CD8-positive, alpha-beta memory T cell (primary cell): ENCODE measurements around the gene SGMS2. TPM values are rescaled to one million over a fixed set of nuclear protein-coding genes. Genes with fewer than 3 reads are reported as not detected.

Experiments used
- CTCF ChIA-PET: fragments of 350-600 bp; sonication (Branson Sonifier 250); formaldehyde crosslinking; loops from one replicate; lab custom pipeline; 2021; ENCODE audit warnings: antibody characterized with exemption; lab: Charles Lee
- POLR2A ChIA-PET: fragments of 350-600 bp; sonication (Branson Sonifier 250); formaldehyde crosslinking; loops from one replicate; lab custom pipeline; 2021; ENCODE audit warnings: antibody characterized with exemption; lab: Charles Lee
- DNase-seq, 5 donors: peaks; one replicate each; pipeline versions ENCODE4 v3.0.0 to v3.0.0-alpha.2; 2020 to 2022; ENCODE audit warnings: mixed read lengths in 1 of 5
- H3K27ac ChIP-seq: one replicate; pipeline ENCODE4 v1.7.0; 2013; ENCODE audit warnings: low read depth, mild to moderate bottlenecking, low read length, moderate library complexity
- H3K27me3 ChIP-seq: 2 replicates; pipeline ENCODE4 v1.7.0; 2013; ENCODE audit warnings: low read length, mild to moderate bottlenecking; ENCODE audit not compliant: insufficient read depth, poor library complexity, severe bottlenecking
- H3K36me3 ChIP-seq: 2 replicates; pipeline ENCODE4 v1.7.0; 2013; ENCODE audit warnings: mild to moderate bottlenecking, low read length, moderate library complexity; ENCODE audit not compliant: insufficient read depth
- H3K4me1 ChIP-seq: 2 replicates; pipeline ENCODE4 v1.7.0; 2013; ENCODE audit warnings: mild to moderate bottlenecking, low read length, moderate library complexity; ENCODE audit not compliant: insufficient read depth
- H3K4me3 ChIP-seq: 2 replicates; pipeline ENCODE4 v1.7.0; 2013; ENCODE audit warnings: mild to moderate bottlenecking, low read length
- H3K9me3 ChIP-seq: 2 replicates; pipeline ENCODE4 v1.7.0; 2013; ENCODE audit warnings: mild to moderate bottlenecking, low read length
- H3K27ac Mint-ChIP-seq, 8 donors: one replicate each; pipeline ENCODE4 v1.8.0; 2020 to 2021; ENCODE audit warnings: mixed read lengths in 8 of 8, mild to moderate bottlenecking in 6 of 8, inconsistent platforms in 3 of 8, moderate library complexity in 3 of 8
- H3K27me3 Mint-ChIP-seq, 2 donors: one replicate each; pipeline ENCODE4 v1.8.0; 2020 to 2021; ENCODE audit warnings: mixed read lengths in 2 of 2, mild to moderate bottlenecking in 1 of 2, moderate library complexity in 1 of 2
- H3K36me3 Mint-ChIP-seq, 3 donors: one replicate each; pipeline ENCODE4 v1.8.0; 2020 to 2021; ENCODE audit warnings: mixed read lengths in 3 of 3, inconsistent platforms in 1 of 3, mild to moderate bottlenecking in 1 of 3
- H3K4me1 Mint-ChIP-seq, 3 donors: one replicate each; pipeline ENCODE4 v1.8.0; 2020 to 2021; ENCODE audit warnings: mixed read lengths in 3 of 3, inconsistent platforms in 1 of 3, mild to moderate bottlenecking in 1 of 3
- H3K4me3 Mint-ChIP-seq, 7 donors: one replicate each; pipeline ENCODE4 v1.8.0; 2020 to 2021; ENCODE audit warnings: mixed read lengths in 7 of 7, mild to moderate bottlenecking in 6 of 7, moderate library complexity in 4 of 7, inconsistent platforms in 2 of 7
- H3K9me3 Mint-ChIP-seq, 5 donors: one replicate each; pipeline ENCODE4 v1.8.0; 2020 to 2022; ENCODE audit warnings: mixed read lengths in 5 of 5, mild to moderate bottlenecking in 3 of 5, moderate library complexity in 2 of 5, inconsistent platforms in 1 of 5
- polyA plus RNA-seq: library from polyadenylated mRNA; unstranded; fragments of 300-500 nt; fragmentation: Illumina TruSeq; gene quantifications from one replicate; pipeline ENCODE4 v1.2.3, GENCODE V29; 2021
- total RNA-seq, 2 experiments: library from RNA; stranded (reverse); gene quantifications; one replicate each; pipeline ENCODE4 v1.2.3, GENCODE V29; 2021

The SGMS2 gene
- total and polyA plus RNA-seq, 3 experiments from 2014 or later = 0.35 to 0.61 TPM; not detected in 1

- Histone ChIP-seq H3K4me3 (peak within 1 kb of the TSS; percentile 81), H3K9me3 (no peaks in the 10 kb centered on the region), H3K27ac (peak within 1 kb of the TSS; percentile 45), H3K27me3 (no peaks in the 10 kb centered on the region), H3K4me1 (peaks cover 10% of the 10 kb centered on the region), H3K36me3 (no peaks in the 10 kb centered on the region)
- Mint-ChIP-seq H3K27ac (peak within 1 kb of the TSS; percentile 1 to 95 (median 91)), H3K4me1 (peaks cover 22 to 38% (median 38%) of the 10 kb centered on the region in 3 donors), H3K4me3 (peak within 1 kb of the TSS; percentile 88 to 94 (median 92)), H3K27me3 (peaks cover 0 to 1% of the 10 kb centered on the region in 2 donors), H3K36me3 (peaks cover 0 to 7% (median 2%) of the 10 kb centered on the region in 3 donors), H3K9me3 (no peaks in the 10 kb centered on the region)
- peak; percentile 76 to 85 (median 80) for DNase-seq
- CTCF ChIA-PET = interaction anchor here (1.0 to 1.7 kb wide), 3 partner anchors 10 to 88 kb away, joined by 3 to 6 read pairs (median 5); no protein-coding TSS in a partner anchor
- POLR2A ChIA-PET = interaction anchor here (0.5 to 1.0 kb wide), 2 partner anchors 50 to 210 kb away, joined by 5 read pairs; no protein-coding TSS in a partner anchor
These were observed 106.4 kb downstream of the SGMS2 start, which contains the start of gene CYP2U1 for GRCh38 chr4:107930821-107931774. CYP2U1 (plus strand) TSS chr4:107931549; CDS start chr4:107931644, 95 bp downstream.

GRCh38 chr4:107931775-107932321, 107.1 kb downstream of the SGMS2 start:
- peak overlapping the region in 7 of 8 donors; percentile 48 to 95 (median 77) for H3K27ac Mint-ChIP-seq
- H3K9me3 Mint-ChIP-seq = no peaks in the 10 kb centered on the region
- peak in 2 of 5 donors; percentile 7 to 57 for DNase-seq
- POLR2A ChIA-PET = interaction anchor here (1.0 kb wide), 1 partner anchor 211 kb away, joined by 5 read pairs; no protein-coding TSS in a partner anchor
- H3K9me3 ChIP-seq = no peaks in the 10 kb centered on the region
- H3K27ac ChIP-seq = peak overlapping the region; percentile 45
- no peaks in the 10 kb centered on the region for H3K36me3 ChIP-seq
- H3K4me3 ChIP-seq = peak overlapping the region; percentile 81
- peak overlapping the region; percentile 79 to 94 (median 87) for H3K4me3 Mint-ChIP-seq
- H3K27me3 Mint-ChIP-seq = peaks cover 0 to 1% of the 10 kb centered on the region in 2 donors
- CTCF ChIA-PET = interaction anchor here (1.0 to 1.7 kb wide), 3 partner anchors 9 to 87 kb away, joined by 3 to 6 read pairs (median 5); no protein-coding TSS in a partner anchor
- H3K4me1 Mint-ChIP-seq = peaks cover 22 to 40% (median 39%) of the 10 kb centered on the region in 3 donors
- H3K4me1 ChIP-seq = peaks cover 10% of the 10 kb centered on the region
- no peaks in the 10 kb centered on the region for H3K27me3 ChIP-seq
- H3K36me3 Mint-ChIP-seq = peaks cover 0 to 8% (median 3%) of the 10 kb centered on the region in 3 donors

- Histone ChIP-seq H3K4me1 (peaks cover 10% of the 10 kb centered on the region), H3K36me3 (no peaks in the 10 kb centered on the region), H3K9me3 (no peaks in the 10 kb centered on the region), H3K27ac (no peak overlapping the region), H3K4me3 (no peak overlapping the region), H3K27me3 (no peaks in the 10 kb centered on the region)
- H3K4me1 Mint-ChIP-seq = peaks cover 24 to 43% (median 43%) of the 10 kb centered on the region in 3 donors
- no peak overlapping the region for H3K27ac Mint-ChIP-seq
- ChIA-PET POLR2A (no interaction called here), CTCF (no interaction called here)
- H3K27me3 Mint-ChIP-seq = peaks cover 0 to 1% of the 10 kb centered on the region in 2 donors
- no peaks in the 10 kb centered on the region for H3K9me3 Mint-ChIP-seq
- peaks cover 3 to 14% (median 5%) of the 10 kb centered on the region in 3 donors for H3K36me3 Mint-ChIP-seq
- H3K4me3 Mint-ChIP-seq = no peak overlapping the region
- DNase-seq = no peak
These were observed 110.5 kb downstream of the SGMS2 start for GRCh38 chr4:107935246-107935645.

GRCh38 chr4:107937040-107937439, 112.3 kb downstream of the SGMS2 start:
- no peaks in the 10 kb centered on the region for H3K27me3 ChIP-seq
- no peaks in the 10 kb centered on the region for H3K9me3 Mint-ChIP-seq

GRCh38 chr4:107939307-107939706, 114.6 kb downstream of the SGMS2 start:
- Mint-ChIP-seq H3K9me3 (no peaks in the 10 kb centered on the region), H3K27ac (peak overlapping the region in 1 of 8 donors; percentile 25), H3K4me3 (no peak overlapping the region), H3K36me3 (peaks cover 3 to 10% (median 5%) of the 10 kb centered on the region in 3 donors), H3K27me3 (no peaks in the 10 kb centered on the region), H3K4me1 (peaks cover 6 to 11% (median 10%) of the 10 kb centered on the region in 3 donors)
- Histone ChIP-seq H3K9me3 (no peaks in the 10 kb centered on the region), H3K27ac (no peak overlapping the region), H3K4me1 (no peaks in the 10 kb centered on the region), H3K4me3 (no peak overlapping the region), H3K36me3 (no peaks in the 10 kb centered on the region), H3K27me3 (no peaks in the 10 kb centered on the region)
- POLR2A ChIA-PET = no interaction called here
- no peak for DNase-seq
- CTCF ChIA-PET = no interaction called here

More at GRCh38 chr4:107937040-107937439, 112.3 kb downstream of the SGMS2 start:
- Mint-ChIP-seq H3K4me3 (no peak overlapping the region), H3K27ac (no peak overlapping the region), H3K36me3 (peaks cover 3 to 10% (median 5%) of the 10 kb centered on the region in 3 donors), H3K4me1 (peaks cover 18 to 33% (median 33%) of the 10 kb centered on the region in 3 donors), H3K27me3 (peaks cover 0 to 1% of the 10 kb centered on the region in 2 donors)
- ChIA-PET POLR2A (no interaction called here), CTCF (no interaction called here)
- no peak for DNase-seq
- Histone ChIP-seq H3K36me3 (no peaks in the 10 kb centered on the region), H3K4me1 (peaks cover 10% of the 10 kb centered on the region), H3K9me3 (no peaks in the 10 kb centered on the region), H3K4me3 (no peak overlapping the region), H3K27ac (no peak overlapping the region)

DNA sequence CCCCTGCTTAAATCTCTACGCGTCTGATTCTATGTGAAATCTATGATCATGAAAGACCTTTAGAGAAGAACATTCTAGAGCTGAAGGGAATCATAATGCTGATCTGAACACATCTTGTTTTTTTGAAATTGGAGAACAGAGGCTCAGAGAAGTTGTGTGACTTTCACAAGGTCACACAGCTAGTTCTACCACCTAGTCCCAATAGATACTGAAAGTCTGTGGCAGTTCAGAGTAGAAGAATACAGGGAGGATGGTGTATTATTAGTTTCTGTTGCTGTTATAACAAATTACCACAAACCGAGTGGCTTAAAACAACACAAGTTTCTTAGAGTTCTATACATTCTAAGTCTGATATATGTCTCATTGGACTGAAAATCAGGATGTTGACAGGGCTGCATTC, 121.1 kb downstream of the SGMS2 start:
- ChIA-PET POLR2A (no interaction called here), CTCF (no interaction called here)
- DNase-seq = no peak
- Histone ChIP-seq H3K27me3 (no peaks in the 10 kb centered on the region), H3K4me1 (no peaks in the 10 kb centered on the region), H3K9me3 (no peaks in the 10 kb centered on the region), H3K4me3 (no peak overlapping the region), H3K36me3 (no peaks in the 10 kb centered on the region), H3K27ac (no peak overlapping the region)
- Mint-ChIP-seq H3K27ac (no peak overlapping the region), H3K36me3 (peaks cover 3 to 46% (median 15%) of the 10 kb centered on the region in 3 donors), H3K4me1 (no peaks in the 10 kb centered on the region), H3K4me3 (no peak overlapping the region), H3K27me3 (no peaks in the 10 kb centered on the region), H3K9me3 (no peaks in the 10 kb centered on the region)

DNA sequence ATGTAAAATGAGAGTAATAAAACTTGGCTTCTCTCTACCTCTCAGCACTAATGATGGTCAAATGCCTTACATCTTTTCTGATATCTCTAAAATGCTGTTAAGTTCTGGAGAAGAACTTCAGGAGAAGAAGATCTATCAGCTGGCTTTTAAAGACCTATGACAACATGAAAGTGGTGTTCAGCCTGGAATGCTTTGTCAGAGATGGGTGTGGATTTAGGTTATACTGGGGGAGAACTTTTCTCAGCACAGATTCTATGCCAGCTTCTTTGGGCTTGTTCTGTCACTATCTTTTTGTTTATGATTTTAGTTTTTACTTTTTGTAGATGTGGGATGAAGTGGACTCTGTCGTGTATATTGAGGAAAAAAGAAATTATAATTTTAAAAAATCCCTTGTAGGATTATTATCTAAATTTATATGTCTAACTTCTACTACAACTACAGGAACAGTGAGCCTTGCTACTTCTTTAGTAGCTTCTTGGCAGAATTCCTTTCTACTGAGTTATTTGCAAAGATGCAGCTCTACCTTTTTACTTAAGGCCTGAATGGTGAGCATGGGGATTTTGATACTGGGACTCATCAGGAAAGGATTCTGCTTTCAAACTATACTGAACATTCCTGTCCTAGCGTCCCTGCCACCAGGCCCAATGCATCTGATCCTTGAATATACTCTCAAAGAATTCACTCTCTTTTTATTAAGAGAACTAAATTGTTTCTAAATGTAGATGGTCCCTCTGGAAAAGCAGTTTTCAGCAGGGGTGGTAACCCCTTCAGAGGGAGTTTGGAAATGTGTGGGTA, 126.2 kb downstream of the SGMS2 start:
- no peak for DNase-seq
- no peak overlapping the region for H3K27ac ChIP-seq
- H3K27me3 ChIP-seq = no peaks in the 10 kb centered on the region
- Mint-ChIP-seq H3K9me3 (peaks cover 8 to 11% (median 9%) of the 10 kb centered on the region in 5 donors), H3K4me3 (no peak overlapping the region), H3K27me3 (no peaks in the 10 kb centered on the region), H3K27ac (no peak overlapping the region), H3K36me3 (peaks cover 13 to 47% (median 20%) of the 10 kb centered on the region in 3 donors), H3K4me1 (no peaks in the 10 kb centered on the region)
- H3K36me3 ChIP-seq = no peaks in the 10 kb centered on the region
- CTCF ChIA-PET = no interaction called here
- H3K4me1 ChIP-seq = no peaks in the 10 kb centered on the region
- no peaks in the 10 kb centered on the region for H3K9me3 ChIP-seq
- POLR2A ChIA-PET = no interaction called here
- no peak overlapping the region for H3K4me3 ChIP-seq
